Myocyte (in vitro differentiated cells): ENCODE results near the gene GPRIN1. TPM values are rescaled to one million over a fixed set of nuclear protein-coding genes. Genes with fewer than 3 reads are reported as not detected.
"Not testable (repeated sequence)": the region's sequence is repeated elsewhere in the genome, so short reads cannot be mapped to it uniquely, and the experiment has no call there.

Source experiments
- DNase-seq: peaks from one replicate; pipeline ENCODE4 v3.0.0-alpha.2; 2012; ENCODE audit warnings: low read depth
- total RNA-seq: library from RNA; depleted of rRNA; stranded (reverse); fragments of >200 nt; gene quantifications from 2 replicates; pipeline ENCODE4 v1.2.3, GENCODE V29; 2014

GPRIN1 gene
- total RNA-seq, 1 donor from 2014 or later, result 5.2 TPM

DNA sequence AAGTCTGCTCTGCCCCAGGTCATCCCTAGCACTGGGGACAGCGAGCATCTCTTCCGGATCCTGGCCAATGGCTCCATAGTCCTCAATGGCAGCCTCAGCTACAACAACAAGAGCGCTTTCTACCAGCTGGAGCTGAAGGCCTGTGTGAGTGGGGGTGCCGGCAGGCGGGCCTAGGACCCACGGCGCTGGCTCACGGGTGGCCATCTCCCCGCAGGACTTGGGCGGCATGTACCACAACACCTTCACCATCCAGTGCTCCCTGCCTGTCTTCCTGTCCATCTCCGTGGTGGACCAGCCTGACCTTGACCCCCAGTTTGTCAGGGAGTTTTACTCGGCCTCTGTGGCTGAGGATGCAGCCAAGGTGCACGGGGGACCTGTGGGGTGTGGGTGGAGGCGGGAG lies 34.9 kb downstream of the GPRIN1 start:
- DNase-seq, result no peak

- DNase-seq, result no peak
Measured at GRCh38 chr5:176574297-176574591, 35.7 kb downstream of the GPRIN1 start.

DNA sequence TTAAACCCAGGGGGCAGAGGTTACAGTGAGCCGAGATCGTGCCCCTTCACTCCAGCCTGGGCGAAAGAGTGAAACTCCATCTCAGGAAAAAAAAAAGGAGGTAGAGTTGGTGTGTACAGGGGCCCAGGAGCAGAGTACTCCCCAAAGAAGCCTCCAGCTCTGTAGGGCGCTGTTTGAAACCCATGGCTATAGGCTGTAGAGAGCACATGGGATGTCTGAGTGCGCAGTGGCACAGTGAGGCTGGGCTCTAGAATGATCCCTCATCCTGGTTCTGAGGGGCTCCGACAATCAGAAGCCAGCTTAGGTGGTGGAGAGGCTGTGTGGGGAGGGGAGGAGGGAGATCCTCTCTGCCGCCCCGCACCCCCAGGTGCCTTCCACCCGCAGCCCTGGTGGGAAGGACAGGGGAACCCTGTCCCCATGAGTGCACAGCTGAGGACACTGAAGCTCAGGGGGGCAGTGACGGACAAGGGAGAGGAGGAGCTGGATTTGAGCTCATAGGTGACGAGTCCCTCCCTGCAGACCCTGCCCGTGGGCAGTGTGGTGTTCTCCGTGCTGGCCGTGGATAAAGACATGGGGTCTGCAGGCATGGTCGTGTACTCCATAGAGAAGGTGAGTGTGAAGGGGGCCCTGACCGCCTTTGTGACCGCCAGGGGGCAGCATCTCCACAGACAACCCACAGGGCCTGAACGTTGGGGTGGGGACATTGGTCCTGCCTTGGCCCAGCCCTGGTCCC lies 36.2 kb downstream of the GPRIN1 start:
- peak; percentile 63 for DNase-seq

- no peak for DNase-seq
Measured at GRCh38 chr5:176570044-176570443, 39.9 kb downstream of the GPRIN1 start.

GRCh38 chr5:176568657-176569056 lies 41.3 kb downstream of the GPRIN1 start:
- DNase-seq, result no peak

- DNase-seq, result no peak
Measured at GRCh38 chr5:176565760-176566288, 44.1 kb downstream of the GPRIN1 start.

DNA sequence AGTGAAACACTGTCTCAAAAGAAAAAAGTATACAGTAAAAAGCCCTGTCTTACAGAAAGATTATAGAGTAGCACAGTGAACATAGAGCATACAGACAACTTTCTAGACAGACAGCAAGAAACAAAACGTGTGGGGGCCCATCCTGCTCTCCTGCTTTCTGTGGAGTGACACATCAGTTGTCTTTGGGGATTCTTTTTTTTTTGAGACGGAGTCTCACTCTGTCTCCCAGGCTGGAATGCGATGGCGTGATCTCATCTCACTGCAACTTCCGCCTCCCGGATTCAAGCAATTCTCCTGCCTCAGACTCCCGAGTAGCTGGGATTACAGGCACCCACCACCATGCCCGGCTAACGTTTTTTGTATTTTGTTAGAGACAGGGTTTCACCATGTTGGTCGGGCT lies 46.0 kb downstream of the GPRIN1 start:
- no peak for DNase-seq

GRCh38 chr5:176562189-176562588 lies 47.8 kb downstream of the GPRIN1 start:
- no peak for DNase-seq

DNA sequence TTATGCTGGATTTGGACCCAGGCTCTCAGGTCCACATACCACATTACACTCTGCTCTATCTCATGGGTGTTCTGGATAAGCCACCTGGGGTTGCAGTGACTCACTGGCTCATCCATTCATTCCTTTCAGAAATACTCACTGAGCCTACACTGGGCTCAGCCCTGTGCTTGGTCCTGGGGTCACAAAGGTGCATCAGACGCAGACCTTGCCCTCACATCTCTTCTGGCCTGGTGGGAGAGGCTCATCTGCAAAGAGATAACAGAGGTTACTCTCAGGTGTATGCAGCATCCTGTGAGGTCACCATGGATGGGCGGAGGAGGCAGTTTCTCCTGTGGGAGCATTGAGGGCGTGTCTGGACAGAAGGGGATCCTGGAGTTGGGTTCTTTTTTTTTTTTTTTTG lies 48.7 kb downstream of the GPRIN1 start:
- no peak for DNase-seq

DNA sequence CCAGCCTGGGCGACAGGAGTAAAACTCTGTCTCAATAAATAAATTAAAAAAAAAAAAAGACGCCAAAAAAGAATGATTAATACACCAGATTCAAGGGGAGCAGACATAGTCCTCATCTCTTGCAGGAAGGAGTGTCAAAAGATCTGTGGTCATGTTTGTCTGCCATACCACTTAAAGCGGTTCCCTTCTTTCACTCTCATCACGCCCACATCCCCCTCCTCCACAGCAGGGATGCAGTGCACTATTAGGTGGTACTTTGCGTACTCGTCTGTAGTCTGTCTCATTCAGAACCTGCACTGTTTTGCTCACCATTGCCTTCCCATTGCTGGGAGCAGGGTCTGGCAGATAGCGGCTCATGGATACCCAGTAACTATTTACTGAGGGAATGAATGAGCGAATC lies 49.6 kb downstream of the GPRIN1 start:
- DNase-seq, result no peak

DNA sequence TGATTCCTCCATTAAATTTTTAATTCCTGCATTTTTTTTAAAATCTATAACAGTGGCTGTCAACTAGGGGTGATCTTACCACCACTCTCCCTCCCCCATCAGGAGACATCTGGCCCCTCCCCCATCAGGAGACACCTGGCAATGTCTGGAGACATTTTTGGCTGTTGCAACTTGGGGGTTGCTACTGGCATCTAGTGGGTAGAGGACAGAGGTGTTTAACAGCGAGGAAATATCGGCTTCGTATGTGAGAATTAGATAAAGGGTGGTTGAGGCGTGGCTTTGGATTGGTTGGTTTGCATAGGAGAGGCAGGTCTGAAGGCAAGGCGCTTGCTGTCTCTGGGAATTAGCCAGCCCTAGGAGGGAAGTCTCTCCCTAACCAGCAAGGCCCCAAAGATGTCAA lies 50.3 kb downstream of the GPRIN1 start:
- no peak for DNase-seq

DNA sequence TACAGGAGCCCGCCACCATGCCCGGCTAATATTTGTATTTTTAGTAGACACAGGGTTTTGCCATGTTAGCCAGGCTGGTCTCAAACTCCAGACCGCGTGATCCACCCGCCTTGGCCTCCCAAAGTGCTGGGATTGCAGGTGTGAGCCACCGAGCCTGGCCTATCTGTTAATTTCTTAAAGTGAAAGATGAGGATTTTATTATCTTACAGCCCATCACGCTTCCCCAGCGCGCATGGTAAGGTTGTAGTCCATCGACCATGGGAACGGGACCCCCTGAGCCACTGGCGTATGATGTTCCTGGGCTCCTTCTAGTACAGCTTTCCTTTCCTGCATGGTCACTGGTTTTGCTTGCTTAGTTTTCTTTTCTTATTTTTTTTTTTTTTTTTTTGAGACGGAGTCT lies 52.1 kb downstream of the GPRIN1 start:
- DNase-seq, result no peak

DNA sequence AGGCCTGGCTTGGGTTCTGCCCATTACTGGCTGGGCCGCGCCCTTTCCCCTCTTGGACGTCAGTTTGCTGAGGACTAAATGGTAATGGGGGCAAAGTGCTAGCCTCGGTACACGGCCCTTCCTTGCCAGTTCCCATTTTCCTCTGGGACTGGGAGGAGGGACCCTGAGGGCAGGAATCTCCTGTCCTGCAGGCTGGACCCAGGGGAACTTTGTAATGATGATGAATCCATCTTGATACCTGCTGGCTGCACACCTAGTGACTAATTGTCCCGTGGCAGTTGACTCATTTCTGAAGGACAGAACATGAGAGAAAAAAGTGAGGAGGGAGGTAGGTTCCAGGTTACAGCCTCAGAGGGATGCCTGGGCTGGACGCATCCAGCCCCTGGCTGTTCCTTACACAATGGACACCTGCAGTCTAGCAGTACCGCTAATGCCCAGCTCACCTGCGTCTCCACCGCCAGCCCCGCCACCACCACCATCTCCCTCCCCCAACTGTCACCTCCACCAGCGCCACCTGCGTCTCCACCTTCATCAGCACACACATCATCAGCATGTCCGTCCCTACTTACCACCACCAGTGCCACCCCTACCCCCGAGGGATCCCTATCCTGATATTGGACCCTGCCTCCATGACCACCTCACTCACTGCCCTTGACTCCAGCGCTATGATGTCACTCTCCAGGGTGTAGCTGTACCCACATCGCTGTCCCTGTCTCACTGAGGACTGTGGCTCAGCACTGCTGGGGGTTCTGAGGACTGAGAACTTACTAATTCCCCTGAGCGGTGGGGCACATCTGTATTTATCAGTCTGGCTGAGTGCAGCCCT lies 56.5 kb downstream of the GPRIN1 start:
- no peak for DNase-seq

- DNase-seq, result no peak
Measured at GRCh38 chr5:176552332-176552869, 57.6 kb downstream of the GPRIN1 start.

DNA sequence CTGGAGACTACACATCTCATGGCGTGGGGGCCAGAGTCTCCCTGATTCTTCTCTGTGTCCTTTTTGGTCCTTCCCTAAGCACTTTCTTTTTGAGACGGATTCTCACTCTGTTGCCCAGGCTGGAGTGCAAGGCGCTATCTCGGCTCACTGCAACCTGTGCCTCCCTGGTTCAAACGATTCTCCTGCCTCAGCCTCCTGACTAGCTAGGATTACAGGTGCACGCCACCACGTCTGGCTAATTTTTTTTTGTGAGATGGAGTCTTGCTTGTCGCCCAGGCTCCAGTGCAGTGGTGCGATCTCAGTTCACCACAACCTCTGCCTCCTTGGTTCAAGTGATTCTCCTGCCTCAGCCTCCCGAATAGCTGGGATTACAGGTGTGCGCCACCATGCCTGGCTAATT lies 59.0 kb downstream of the GPRIN1 start:
- DNase-seq, result not testable (repeated sequence)

- DNase-seq, result no peak
Measured at GRCh38 chr5:176550275-176550831, 59.6 kb downstream of the GPRIN1 start.

GRCh38 chr5:176549871-176550270 lies 60.1 kb downstream of the GPRIN1 start:
- no peak for DNase-seq

DNA sequence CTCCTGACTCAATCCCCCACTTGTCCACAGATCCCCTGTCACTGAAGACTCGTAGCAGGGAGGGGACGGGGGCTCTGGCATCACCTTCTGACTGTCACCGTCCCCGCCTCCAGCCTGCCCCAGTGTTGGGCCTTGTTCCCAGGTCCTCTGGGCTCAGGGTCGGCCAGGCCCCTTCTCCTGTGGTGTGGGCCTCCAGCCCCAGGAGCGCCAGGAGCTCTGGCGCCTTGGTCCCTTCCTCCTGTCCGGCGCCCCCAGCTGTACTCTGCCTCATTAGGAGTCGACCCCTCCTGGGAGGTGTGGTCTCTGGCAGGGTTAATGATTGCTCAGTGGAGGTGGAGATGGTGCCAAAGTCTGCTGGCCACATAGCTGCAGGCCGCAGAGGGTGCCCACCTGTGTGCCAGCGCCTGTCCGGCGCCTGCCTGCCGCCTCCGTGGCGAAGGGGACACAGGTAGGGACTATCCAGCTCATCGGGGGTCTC lies 61.0 kb downstream of the GPRIN1 start, which contains the start of gene CDHR2:
Gene CDHR2 (plus strand): TSS at position 376 of the 478 bp plus-strand sequence. CDS start 16,011 bp downstream, outside the sequence.
- DNase-seq, result no peak

DNA sequence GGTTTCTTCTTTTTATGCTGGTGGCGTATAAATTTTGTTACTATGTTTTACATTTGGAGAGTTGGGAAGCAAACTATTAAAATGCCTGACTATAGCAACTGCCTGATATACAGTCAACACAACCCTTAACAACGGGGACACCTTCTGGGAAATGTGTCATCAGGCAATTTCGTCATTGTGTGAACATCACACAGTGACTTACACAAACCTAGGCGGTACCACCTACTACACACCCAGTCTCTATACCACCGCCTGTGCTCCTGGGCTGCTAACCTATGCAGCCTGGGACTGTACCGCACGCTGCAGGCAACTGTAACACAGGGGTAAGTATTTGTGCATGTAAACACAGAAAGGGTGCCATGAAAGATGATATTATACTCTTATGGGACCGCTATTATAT lies 62.2 kb downstream of the GPRIN1 start:
- DNase-seq, result no peak
